Bronchial epithelial cell (primary cell): ENCODE results near the gene ZNF879. TPM values are rescaled to one million over a fixed set of nuclear protein-coding genes. Genes with fewer than 3 reads are reported as not detected.

ENCODE experiments used
- DNase-seq: peaks from one replicate; pipeline ENCODE4 v3.0.0-alpha.2; 2010; ENCODE audit warnings: low read depth
- FAIRE-seq: peaks from 2 replicates; lab custom pipeline; 2011; peaks lifted over from hg19 to GRCh38; lab: Jason Lieb, UNC
- H3K27me3 ChIP-seq: 2 replicates; pipeline ENCODE4 v1.5.1; 2011; ENCODE audit warnings: low read length; ENCODE audit not compliant: control insufficient read depth, insufficient read depth
- H3K36me3 ChIP-seq: 2 replicates; pipeline ENCODE4 v1.5.1; 2011; ENCODE audit warnings: low read length; ENCODE audit not compliant: control insufficient read depth, insufficient read depth
- H3K4me3 ChIP-seq: 2 replicates; pipeline ENCODE4 v1.5.1; 2011; ENCODE audit warnings: mild to moderate bottlenecking, low read depth, low read length, control low read depth
- total RNA-seq: library from RNA; depleted of rRNA; stranded (reverse); fragments of >200 nt; gene quantifications from 2 replicates; pipeline ENCODE4 v1.2.1, GENCODE V29; 2014
- TF ChIP-seq, protein P1 (sequence below): IDR thresholded peaks from 2 replicates; pipeline ENCODE4 v1.5.1; 2011; ENCODE audit warnings: mild to moderate bottlenecking, moderate library complexity, low read length, control low read depth, inconsistent platforms; ENCODE audit not compliant: insufficient read depth, severe bottlenecking

ZNF879 gene
- total RNA-seq, 1 donor from 2014 or later: 3.4 TPM

DNA sequence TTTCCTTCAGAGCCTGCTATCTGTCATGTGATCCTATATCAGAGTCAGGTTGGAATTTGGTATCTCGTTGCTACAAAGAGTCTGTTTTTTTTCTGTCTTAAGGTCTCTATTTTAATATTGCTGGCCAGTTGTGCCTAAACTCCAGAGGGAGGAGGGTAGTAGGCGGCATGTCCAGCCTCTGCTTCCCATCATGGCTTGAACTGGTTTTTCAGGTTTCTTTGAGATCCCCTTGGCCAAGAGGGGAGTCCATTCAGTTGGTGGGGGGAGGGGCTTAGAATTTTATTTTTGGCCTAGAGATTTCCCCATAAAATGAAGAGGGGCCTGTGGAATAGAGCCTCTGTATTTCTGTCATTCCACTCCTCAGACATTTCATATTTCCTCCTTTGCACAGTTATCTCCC lies 21.2 kb downstream of the ZNF879 start:
- FAIRE-seq (no peak), DNase-seq (no peak)
- H3K4me3 ChIP-seq: no peak overlapping the region
- TF ChIP-seq, protein P1, sequence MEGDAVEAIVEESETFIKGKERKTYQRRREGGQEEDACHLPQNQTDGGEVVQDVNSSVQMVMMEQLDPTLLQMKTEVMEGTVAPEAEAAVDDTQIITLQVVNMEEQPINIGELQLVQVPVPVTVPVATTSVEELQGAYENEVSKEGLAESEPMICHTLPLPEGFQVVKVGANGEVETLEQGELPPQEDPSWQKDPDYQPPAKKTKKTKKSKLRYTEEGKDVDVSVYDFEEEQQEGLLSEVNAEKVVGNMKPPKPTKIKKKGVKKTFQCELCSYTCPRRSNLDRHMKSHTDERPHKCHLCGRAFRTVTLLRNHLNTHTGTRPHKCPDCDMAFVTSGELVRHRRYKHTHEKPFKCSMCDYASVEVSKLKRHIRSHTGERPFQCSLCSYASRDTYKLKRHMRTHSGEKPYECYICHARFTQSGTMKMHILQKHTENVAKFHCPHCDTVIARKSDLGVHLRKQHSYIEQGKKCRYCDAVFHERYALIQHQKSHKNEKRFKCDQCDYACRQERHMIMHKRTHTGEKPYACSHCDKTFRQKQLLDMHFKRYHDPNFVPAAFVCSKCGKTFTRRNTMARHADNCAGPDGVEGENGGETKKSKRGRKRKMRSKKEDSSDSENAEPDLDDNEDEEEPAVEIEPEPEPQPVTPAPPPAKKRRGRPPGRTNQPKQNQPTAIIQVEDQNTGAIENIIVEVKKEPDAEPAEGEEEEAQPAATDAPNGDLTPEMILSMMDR: no peak
- H3K36me3 ChIP-seq: no peaks in the 10 kb centered on the region
- H3K27me3 ChIP-seq: no peaks in the 10 kb centered on the region

DNA sequence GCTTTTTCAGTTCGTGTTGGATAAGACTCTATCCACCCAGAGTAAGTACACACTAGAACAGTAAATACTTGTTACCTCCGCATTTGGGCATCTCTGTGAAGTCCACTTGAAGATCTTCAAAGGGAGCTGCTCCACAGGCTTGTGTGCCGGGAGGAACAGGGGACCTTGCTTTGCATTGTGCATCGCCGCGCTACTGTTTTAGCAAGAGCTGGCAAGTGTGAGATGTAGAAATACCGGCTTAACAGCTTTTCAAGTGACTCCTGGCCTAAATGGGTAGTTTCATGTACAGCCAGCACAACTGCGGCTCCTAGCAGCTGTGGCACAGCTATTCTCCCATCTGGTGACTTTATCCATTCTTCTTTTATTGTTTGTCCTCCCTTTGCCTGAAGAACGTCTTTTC lies 28.2 kb downstream of the ZNF879 start:
- DNase-seq (peak; percentile 38), FAIRE-seq (no peak)
- Histone ChIP-seq H3K36me3 (no peaks in the 10 kb centered on the region), H3K27me3 (no peaks in the 10 kb centered on the region), H3K4me3 (no peak overlapping the region)
- TF ChIP-seq, protein P1: no peak

DNA sequence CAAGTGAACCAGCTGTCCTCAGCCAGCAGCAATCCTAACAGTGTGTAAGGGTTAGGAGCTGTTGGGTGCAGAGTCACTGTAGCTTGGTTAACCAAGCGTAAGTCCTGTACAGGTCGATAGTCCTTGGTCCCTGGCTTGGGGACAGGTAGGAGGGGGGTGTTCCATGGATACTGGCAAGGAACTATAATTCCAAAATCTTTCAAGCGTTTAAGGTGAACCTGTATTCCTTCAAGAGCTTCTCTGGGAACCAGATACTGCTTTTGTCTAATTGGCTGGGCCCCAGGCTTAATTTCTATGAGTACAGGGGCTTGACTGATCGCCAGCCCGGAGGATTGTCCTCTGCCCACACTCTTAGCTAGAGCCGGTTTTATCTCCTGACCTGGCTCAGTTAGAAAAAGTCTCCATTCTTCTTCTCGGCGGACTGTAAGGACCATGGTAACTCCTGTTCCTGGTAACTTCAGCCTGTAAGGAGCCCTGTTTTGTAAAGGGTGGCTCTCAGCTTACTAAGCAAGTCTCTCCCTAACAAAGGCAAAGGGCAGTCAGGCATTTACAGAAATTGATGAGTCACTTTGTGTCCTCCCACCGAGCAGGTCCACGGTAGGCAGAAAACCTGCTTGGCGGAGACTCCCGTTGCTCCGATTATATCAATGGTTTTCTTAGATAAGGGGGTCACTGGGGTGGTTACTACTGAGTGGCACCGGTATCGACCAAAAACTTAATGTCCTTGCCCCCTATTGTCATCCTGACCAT lies 30.6 kb downstream of the ZNF879 start:
- TF ChIP-seq, protein P1: no peak
- Histone ChIP-seq H3K27me3 (no peaks in the 10 kb centered on the region), H3K4me3 (no peak overlapping the region), H3K36me3 (no peaks in the 10 kb centered on the region)
- FAIRE-seq (no peak), DNase-seq (no peak)

DNA sequence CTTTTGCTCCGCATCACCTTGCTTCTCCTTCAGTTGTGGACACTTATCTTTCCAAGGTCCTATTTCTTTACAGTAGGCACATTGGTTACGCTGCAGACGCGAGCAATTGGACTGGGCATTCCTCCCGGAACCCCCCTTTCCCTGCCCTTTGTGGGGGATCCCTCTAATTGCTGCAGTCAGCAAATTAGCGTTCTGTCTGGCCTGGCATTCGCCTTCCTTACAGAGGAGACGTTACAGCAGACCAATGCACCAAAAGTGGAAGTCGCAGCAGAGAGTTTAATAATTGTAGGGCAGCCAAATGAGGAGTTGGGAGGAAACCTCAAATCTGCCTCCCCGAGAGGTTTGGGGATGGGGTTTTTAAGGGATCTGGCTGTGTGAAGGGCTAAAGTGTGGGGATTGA lies 31.3 kb downstream of the ZNF879 start:
- no peak for FAIRE-seq
- TF ChIP-seq, protein P1: no peak
- H3K27me3 ChIP-seq: no peaks in the 10 kb centered on the region

DNA sequence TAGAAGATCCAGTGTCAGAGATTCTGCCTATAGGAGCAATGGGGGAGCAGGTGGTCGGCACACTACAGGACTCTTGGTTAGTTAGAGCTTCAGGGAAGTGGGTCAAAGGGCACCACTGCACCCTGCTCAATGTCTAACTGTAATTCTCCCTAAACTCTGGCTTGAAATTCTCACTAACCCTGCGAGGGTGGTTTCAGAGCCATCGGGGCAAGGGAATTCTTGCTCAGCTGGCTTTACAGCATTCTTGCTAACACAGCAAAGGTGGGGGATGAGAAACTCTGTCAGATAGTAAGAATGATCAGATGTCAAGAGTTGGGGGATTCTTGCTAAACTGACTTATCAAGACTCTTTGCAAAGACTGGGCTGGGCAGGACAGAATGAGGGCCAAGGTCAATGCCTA lies 31.8 kb downstream of the ZNF879 start:
- Histone ChIP-seq H3K4me3 (no peak overlapping the region), H3K36me3 (no peaks in the 10 kb centered on the region), H3K27me3 (no peaks in the 10 kb centered on the region)
- DNase-seq: no peak
- FAIRE-seq: no peak
- TF ChIP-seq, protein P1: no peak

More for the DNA sequence above, 31.3 kb downstream of the ZNF879 start:
- no peak overlapping the region for H3K4me3 ChIP-seq
- no peak for DNase-seq
- H3K36me3 ChIP-seq: no peaks in the 10 kb centered on the region

DNA sequence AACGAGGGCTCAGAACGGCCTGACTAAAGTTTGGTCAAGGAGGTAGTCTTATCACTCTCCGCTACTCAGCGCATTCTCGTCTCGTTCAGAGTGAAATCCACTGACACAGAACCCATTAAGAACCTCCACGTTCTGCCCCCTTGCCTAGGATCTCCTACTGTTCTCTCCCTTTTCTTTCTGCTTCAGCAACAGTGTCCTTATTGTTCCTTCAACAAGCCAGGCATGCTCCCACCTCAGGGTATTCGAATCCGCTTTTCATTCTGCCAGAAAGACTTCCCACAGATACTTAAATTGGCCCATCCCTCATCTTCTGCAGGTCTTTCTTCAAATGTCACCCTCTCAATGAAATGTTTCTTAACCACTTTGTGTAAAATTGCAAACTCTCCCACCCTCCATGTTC lies 32.2 kb downstream of the ZNF879 start:
- H3K27me3 ChIP-seq: no peaks in the 10 kb centered on the region
- H3K36me3 ChIP-seq: no peaks in the 10 kb centered on the region
- H3K4me3 ChIP-seq: no peak overlapping the region
- DNase-seq (no peak), FAIRE-seq (no peak)
- TF ChIP-seq, protein P1: no peak
